Central memory CD8-positive, alpha-beta T cell (primary cell): ENCODE measurements around the gene OR6M1.

Source experiments
- ATAC-seq: fragments of 150-1000 bp; cut with Tn5 transposase; replicated peaks from 2 replicates; pipeline ENCODE4 v1.10.0; 2022; ENCODE audit warnings: mild to moderate bottlenecking, moderate FRiP score, moderate number of reproducible peaks; ENCODE audit not compliant: poor library complexity, severe bottlenecking; ENCODE audit errors: extremely low read depth
- DNase-seq, 2 donors: peaks; one replicate each; pipeline ENCODE4 v3.0.0; 2021; ENCODE audit warnings: low spot score in 2 of 2
- H3K27ac Mint-ChIP-seq: one replicate; pipeline ENCODE4 v1.8.0; 2022; ENCODE audit warnings: low read depth, mild to moderate bottlenecking, moderate library complexity, mixed read lengths
- H3K27me3 Mint-ChIP-seq: one replicate; pipeline ENCODE4 v1.8.0; 2022; ENCODE audit warnings: mixed read lengths
- H3K36me3 Mint-ChIP-seq: one replicate; pipeline ENCODE4 v1.8.0; 2022; ENCODE audit warnings: mild to moderate bottlenecking, moderate library complexity, mixed read lengths; ENCODE audit not compliant: insufficient read depth
- H3K4me1 Mint-ChIP-seq: one replicate; pipeline ENCODE4 v1.8.0; 2022; ENCODE audit warnings: mixed read lengths
- H3K4me3 Mint-ChIP-seq: one replicate; pipeline ENCODE4 v1.8.0; 2022; ENCODE audit warnings: mild to moderate bottlenecking, moderate library complexity, mixed read lengths
- H3K9me3 Mint-ChIP-seq: one replicate; pipeline ENCODE4 v1.8.0; 2022; ENCODE audit warnings: mixed read lengths

The OR6M1 gene

DNA sequence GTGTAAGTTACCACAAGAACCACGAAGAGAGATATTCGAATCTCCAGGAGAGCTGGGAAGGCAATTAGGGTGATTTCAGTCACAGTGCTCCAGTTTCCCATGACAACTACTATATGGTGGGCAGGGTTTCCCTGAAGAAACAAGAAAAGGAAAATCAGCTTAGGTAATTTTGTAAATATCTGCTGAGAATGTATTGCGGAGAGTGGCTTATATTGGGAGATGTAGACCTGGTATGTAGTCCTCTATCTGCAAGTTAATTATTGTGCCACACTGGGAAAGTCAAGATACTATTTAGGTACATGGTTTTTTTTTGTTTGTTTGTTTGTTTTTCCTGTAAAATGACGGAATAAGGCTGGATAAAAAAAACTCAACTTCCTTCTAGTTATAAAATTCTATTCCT, at the start of gene OR6M1:
Gene OR6M1, minus strand, starts transcription at position 101 of the 400 bp plus-strand sequence. Its CDS starts 0 bp downstream, at position 101.
- H3K27ac Mint-ChIP-seq, result no peak within 1 kb of the TSS
- H3K36me3 Mint-ChIP-seq, result no peaks in the 10 kb centered on the region
- H3K4me3 Mint-ChIP-seq, result no peak within 1 kb of the TSS
- ATAC-seq, result no peak
- H3K4me1 Mint-ChIP-seq, result no peaks in the 10 kb centered on the region
- peaks cover 14% of the 10 kb centered on the region for H3K27me3 Mint-ChIP-seq
- no peaks in the 10 kb centered on the region for H3K9me3 Mint-ChIP-seq
- DNase-seq, result no peak

- Mint-ChIP-seq H3K4me3 (no peak overlapping the region), H3K27me3 (peaks cover 31% of the 10 kb centered on the region), H3K36me3 (no peaks in the 10 kb centered on the region), H3K9me3 (peaks cover 6% of the 10 kb centered on the region), H3K27ac (no peak overlapping the region), H3K4me1 (no peaks in the 10 kb centered on the region)
- ATAC-seq (no peak), DNase-seq (no peak)
These were observed 46.9 kb upstream of the OR6M1 start for GRCh38 chr11:123853038-123853437.

- H3K9me3 Mint-ChIP-seq, result peaks cover 6% of the 10 kb centered on the region
- H3K27me3 Mint-ChIP-seq, result peaks cover 31% of the 10 kb centered on the region
- H3K4me3 Mint-ChIP-seq, result no peak overlapping the region
- no peak for DNase-seq
- no peaks in the 10 kb centered on the region for H3K4me1 Mint-ChIP-seq
- no peak for ATAC-seq
- no peak overlapping the region for H3K27ac Mint-ChIP-seq
- no peaks in the 10 kb centered on the region for H3K36me3 Mint-ChIP-seq
These were observed 46.2 kb upstream of the OR6M1 start for GRCh38 chr11:123852321-123852720.

- H3K4me3 Mint-ChIP-seq, result no peak overlapping the region
- no peak overlapping the region for H3K27ac Mint-ChIP-seq
- ATAC-seq, result no peak
- H3K27me3 Mint-ChIP-seq, result peaks cover 31% of the 10 kb centered on the region
- DNase-seq, result no peak
- H3K4me1 Mint-ChIP-seq, result no peaks in the 10 kb centered on the region
- H3K36me3 Mint-ChIP-seq, result no peaks in the 10 kb centered on the region
- no peaks in the 10 kb centered on the region for H3K9me3 Mint-ChIP-seq
These were observed 45.0 kb upstream of the OR6M1 start for GRCh38 chr11:123851110-123851509.

DNA sequence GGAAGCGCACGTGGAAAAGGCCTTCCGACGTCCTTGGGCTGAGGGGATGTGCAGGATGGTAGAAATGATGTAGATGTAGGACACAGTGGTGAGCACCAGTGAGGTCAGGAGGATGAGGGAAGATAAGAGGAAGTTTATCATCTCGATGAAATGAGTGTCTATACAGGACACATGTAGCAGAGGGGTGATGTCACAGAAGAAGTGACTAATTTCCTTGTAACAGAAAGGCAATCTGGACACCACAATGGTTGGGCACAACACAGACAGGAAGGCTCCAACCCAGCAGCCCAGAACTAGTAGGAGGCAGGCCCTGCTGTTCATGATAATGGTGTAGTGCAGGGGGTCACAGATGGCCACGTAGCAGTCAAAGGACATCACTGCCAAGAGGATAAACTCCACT, 35.0 kb upstream of the OR6M1 start:
- ATAC-seq, result no peak

DNA sequence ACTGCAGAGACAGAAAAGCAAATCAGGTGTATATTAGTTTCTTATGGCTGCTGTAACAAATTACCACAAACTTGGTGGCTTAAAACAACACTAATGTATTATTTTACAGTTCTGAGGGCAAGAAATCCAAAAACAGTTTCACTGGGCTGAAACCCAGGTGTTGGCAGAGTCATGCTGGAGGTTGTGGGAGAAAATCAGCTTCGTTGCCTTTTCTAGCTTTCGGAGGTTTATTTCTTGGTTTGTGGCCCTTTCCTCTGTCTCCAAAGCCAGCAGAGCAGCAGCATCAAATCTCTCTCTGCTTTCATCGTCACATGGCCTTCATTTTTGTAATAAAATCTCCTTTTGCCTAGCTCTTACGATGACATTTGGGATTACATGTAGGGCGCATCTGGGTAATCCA, 33.0 kb upstream of the OR6M1 start:
- DNase-seq (no peak), ATAC-seq (no peak)
- Mint-ChIP-seq H3K27ac (no peak overlapping the region), H3K4me1 (no peaks in the 10 kb centered on the region), H3K36me3 (no peaks in the 10 kb centered on the region), H3K9me3 (no peaks in the 10 kb centered on the region), H3K4me3 (no peak overlapping the region), H3K27me3 (no peaks in the 10 kb centered on the region)

More for the DNA sequence above, 35.0 kb upstream of the OR6M1 start:
- DNase-seq, result no peak
- Mint-ChIP-seq H3K4me3 (no peak overlapping the region), H3K27ac (no peak overlapping the region), H3K4me1 (no peaks in the 10 kb centered on the region), H3K9me3 (no peaks in the 10 kb centered on the region), H3K36me3 (no peaks in the 10 kb centered on the region), H3K27me3 (no peaks in the 10 kb centered on the region)

GRCh38 chr11:123838659-123839058, 32.5 kb upstream of the OR6M1 start:
- no peaks in the 10 kb centered on the region for H3K36me3 Mint-ChIP-seq
- no peak overlapping the region for H3K27ac Mint-ChIP-seq
- no peaks in the 10 kb centered on the region for H3K27me3 Mint-ChIP-seq
- H3K4me3 Mint-ChIP-seq, result no peak overlapping the region
- ATAC-seq, result no peak
- no peaks in the 10 kb centered on the region for H3K4me1 Mint-ChIP-seq
- no peaks in the 10 kb centered on the region for H3K9me3 Mint-ChIP-seq
- no peak for DNase-seq

GRCh38 chr11:123838199-123838598, 32.0 kb upstream of the OR6M1 start:
- Mint-ChIP-seq H3K4me1 (no peaks in the 10 kb centered on the region), H3K4me3 (no peak overlapping the region), H3K36me3 (no peaks in the 10 kb centered on the region), H3K27ac (no peak overlapping the region), H3K9me3 (no peaks in the 10 kb centered on the region), H3K27me3 (no peaks in the 10 kb centered on the region)
- ATAC-seq (no peak), DNase-seq (no peak)

GRCh38 chr11:123833095-123833494, 26.9 kb upstream of the OR6M1 start:
- no peak for ATAC-seq
- peaks cover 26% of the 10 kb centered on the region for H3K27me3 Mint-ChIP-seq
- H3K4me3 Mint-ChIP-seq, result no peak overlapping the region
- H3K9me3 Mint-ChIP-seq, result peaks cover 6% of the 10 kb centered on the region
- H3K27ac Mint-ChIP-seq, result no peak overlapping the region
- H3K36me3 Mint-ChIP-seq, result no peaks in the 10 kb centered on the region
- no peaks in the 10 kb centered on the region for H3K4me1 Mint-ChIP-seq
- no peak for DNase-seq

DNA sequence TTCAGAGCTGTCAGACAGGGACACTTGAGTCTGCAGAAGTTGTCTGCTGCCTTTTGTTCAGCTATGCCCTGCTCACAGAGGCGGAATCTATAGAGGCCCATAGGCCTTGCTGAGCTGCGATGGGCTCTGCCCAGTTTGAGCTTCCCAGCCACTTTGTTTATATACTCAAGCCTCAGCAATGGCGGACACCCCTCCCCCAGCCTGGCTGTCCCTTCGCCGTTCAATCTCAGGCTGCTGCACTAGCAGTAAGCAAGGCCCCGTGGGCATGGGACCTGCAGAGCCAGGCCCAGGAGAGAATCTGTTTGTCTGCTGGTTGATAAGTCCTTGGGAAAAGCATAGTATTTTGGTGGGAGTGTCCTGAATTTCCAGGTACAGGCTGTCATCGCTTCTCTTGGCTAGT, 23.6 kb upstream of the OR6M1 start:
- Mint-ChIP-seq H3K36me3 (no peaks in the 10 kb centered on the region), H3K27ac (no peak overlapping the region), H3K9me3 (peaks cover 6% of the 10 kb centered on the region), H3K4me1 (no peaks in the 10 kb centered on the region), H3K27me3 (peaks cover 45% of the 10 kb centered on the region), H3K4me3 (no peak overlapping the region)
- ATAC-seq (no peak), DNase-seq (no peak)

DNA sequence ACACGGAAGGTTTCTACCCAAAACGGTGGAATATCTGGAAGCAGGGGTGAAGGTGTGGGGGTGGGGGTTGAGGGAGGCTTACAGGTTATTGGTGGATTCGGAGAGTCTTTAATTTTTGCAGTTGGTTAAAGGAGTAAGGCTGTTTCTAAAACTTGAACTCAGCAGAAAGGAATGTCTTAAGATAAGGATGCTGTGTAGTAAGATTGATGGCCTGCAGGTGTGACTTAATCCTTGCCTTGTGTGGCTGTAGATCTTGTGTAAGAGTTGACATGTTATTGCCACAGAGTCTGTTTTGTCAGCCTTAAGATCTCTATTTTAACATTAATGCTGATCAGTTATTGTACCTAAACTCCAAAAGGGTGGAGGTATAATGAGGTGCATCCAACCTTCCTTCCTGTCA, 16.4 kb upstream of the OR6M1 start:
- Mint-ChIP-seq H3K27me3 (peaks cover 14% of the 10 kb centered on the region), H3K9me3 (no peaks in the 10 kb centered on the region), H3K4me3 (no peak overlapping the region), H3K36me3 (no peaks in the 10 kb centered on the region), H3K27ac (no peak overlapping the region), H3K4me1 (no peaks in the 10 kb centered on the region)
- DNase-seq (no peak), ATAC-seq (no peak)

- H3K36me3 Mint-ChIP-seq, result no peaks in the 10 kb centered on the region
- peaks cover 8% of the 10 kb centered on the region for H3K27me3 Mint-ChIP-seq
- ATAC-seq (no peak), DNase-seq (no peak)
- H3K4me1 Mint-ChIP-seq, result no peaks in the 10 kb centered on the region
- H3K4me3 Mint-ChIP-seq, result no peak overlapping the region
- no peaks in the 10 kb centered on the region for H3K9me3 Mint-ChIP-seq
- H3K27ac Mint-ChIP-seq, result no peak overlapping the region
These were observed 15.9 kb upstream of the OR6M1 start for GRCh38 chr11:123822032-123822431.

- no peak for DNase-seq
- no peak for ATAC-seq
- Mint-ChIP-seq H3K27ac (no peak overlapping the region), H3K4me3 (no peak overlapping the region), H3K27me3 (peaks cover 10% of the 10 kb centered on the region), H3K9me3 (no peaks in the 10 kb centered on the region), H3K4me1 (no peaks in the 10 kb centered on the region), H3K36me3 (no peaks in the 10 kb centered on the region)
These were observed 9.0 kb upstream of the OR6M1 start for GRCh38 chr11:123815122-123815521.

DNA sequence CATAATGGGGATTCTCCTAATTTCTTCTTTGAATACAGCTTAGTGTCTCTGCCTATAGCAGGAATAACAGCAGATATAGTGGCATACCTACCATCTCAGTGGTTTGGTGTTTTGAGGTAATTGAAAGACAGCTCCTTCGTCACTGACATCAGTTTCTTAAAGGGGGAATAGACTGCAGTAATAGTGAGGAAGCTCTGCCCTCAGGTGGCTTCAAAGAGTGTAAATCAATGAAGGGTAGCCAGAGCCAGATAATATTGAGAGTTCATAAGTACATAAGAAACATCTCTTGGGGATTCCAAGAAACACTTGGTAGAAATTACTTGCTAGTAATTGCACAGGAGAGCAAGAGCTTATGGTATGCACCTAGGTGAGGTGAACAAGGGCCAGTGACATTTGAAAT, 4.4 kb downstream of the OR6M1 start:
- H3K27me3 Mint-ChIP-seq, result peaks cover 14% of the 10 kb centered on the region
- no peak overlapping the region for H3K27ac Mint-ChIP-seq
- ATAC-seq (no peak), DNase-seq (no peak)
- H3K4me1 Mint-ChIP-seq, result no peaks in the 10 kb centered on the region
- H3K9me3 Mint-ChIP-seq, result no peaks in the 10 kb centered on the region
- no peaks in the 10 kb centered on the region for H3K36me3 Mint-ChIP-seq
- no peak overlapping the region for H3K4me3 Mint-ChIP-seq
